HepG2 (cell line): ENCODE data around the gene MYL11. TPM values are rescaled to one million over a fixed set of nuclear protein-coding genes. Genes with fewer than 3 reads are reported as not detected.
A peak's percentile ranks its signal among the peaks of the same experiment; 100 is the strongest.

ENCODE experiments used
- ATAC-seq: fragments of 200-7000 bp; cut with Tn5 transposase; 3 replicates; pipeline ENCODE4 v1.9.1; 2020; ENCODE audit warnings: mild to moderate bottlenecking, moderate library complexity
- BruUV-seq: library from RNA; stranded (reverse); fragments of 400-500 nt; replicated peaks from 2 replicates; lab custom pipeline; 2021; lab: Mats Ljungman, UMichigan
- CTCF ChIA-PET: fragments of 300-600 bp; formaldehyde crosslinking; extraction: SDS; loops from one replicate; lab custom pipeline; 2021; ENCODE audit warnings: low total read pairs, inconsistent platforms, low intra/inter-chr PET ratio; lab: Yijun Ruan, JAX
- POLR2A ChIA-PET: fragments of 350-600 bp; sonication (Branson Sonifier 250); formaldehyde crosslinking; loops from one replicate; lab custom pipeline; 2020; ENCODE audit warnings: antibody characterized with exemption, inconsistent platforms; lab: Yijun Ruan, JAX
- DNase-seq: peaks from one replicate; pipeline ENCODE4 v3.0.0-alpha.2; 2015; ENCODE audit warnings: low spot score
- FAIRE-seq: peaks from 3 replicates; lab custom pipeline; 2011; peaks lifted over from hg19 to GRCh38; lab: Jason Lieb, UNC
- H2AFZ ChIP-seq: one replicate; pipeline ENCODE4 v1.6.1; 2011; ENCODE audit warnings: low read length, inconsistent platforms
- H3K27ac ChIP-seq: fragments of 300-600 bp; 3 replicates; pipeline ENCODE4 v1.8.0; 2011; ENCODE audit warnings: mixed run types, mild to moderate bottlenecking, mixed read lengths, low read length, inconsistent platforms; ENCODE audit not compliant: insufficient read depth; ENCODE audit errors: extremely low read length
- H3K27me3 ChIP-seq, 2 experiments: fragments of 200-600 bp in 1 of 2; 2 replicates in 1 of 2; 3 replicates in 1 of 2; pipeline versions ENCODE4 v1.6.0 to v1.8.0; 2011; ENCODE audit warnings: low read length in 2 of 2, mild to moderate bottlenecking in 2 of 2, moderate library complexity in 2 of 2, inconsistent platforms in 1 of 2; ENCODE audit not compliant: insufficient read depth in 2 of 2, control insufficient read depth in 1 of 2
- H3K36me3 ChIP-seq, 2 experiments: fragments of 200-600 bp in 1 of 2; replicated peaks in 1 of 2; 2 replicates in 1 of 2; 3 replicates in 1 of 2; pipeline versions ENCODE4 v1.5.1 to v1.8.0; 2011; ENCODE audit warnings: low read length in 2 of 2, inconsistent platforms in 1 of 2; ENCODE audit not compliant: insufficient read depth in 2 of 2, control insufficient read depth in 1 of 2
- H3K4me1 ChIP-seq: 2 replicates; pipeline ENCODE4 v1.5.1; 2012; ENCODE audit warnings: low read length, inconsistent platforms; ENCODE audit not compliant: insufficient read depth
- H3K4me2 ChIP-seq: 2 replicates; pipeline ENCODE4 v1.6.0; 2011; ENCODE audit warnings: low read depth, low read length, inconsistent platforms
- H3K4me3 ChIP-seq, 3 experiments: fragments of 200-600 bp in 1 of 3; sonication (generic), shearing (Covaris generic) in 1 of 3; replicated peaks in 1 of 3; 2 replicates each; pipeline ENCODE4 v1.5.1; 2011 to 2016; ENCODE audit warnings: low read length in 3 of 3, inconsistent platforms in 2 of 3, low read depth in 2 of 3, mild to moderate bottlenecking in 2 of 3, control low read depth in 1 of 3, mixed read lengths in 1 of 3; ENCODE audit not compliant: insufficient read depth in 1 of 3
- H3K79me2 ChIP-seq: one replicate; pipeline ENCODE4 v1.6.1; 2011; ENCODE audit warnings: low read length, inconsistent platforms; ENCODE audit not compliant: insufficient read depth
- H3K9ac ChIP-seq: 2 replicates; pipeline ENCODE4 v1.6.0; 2011; ENCODE audit warnings: mild to moderate bottlenecking, low read depth, low read length, inconsistent platforms; ENCODE audit not compliant: insufficient read depth
- H3K9me3 ChIP-seq: 2 replicates; pipeline ENCODE4 v1.5.1; 2012; ENCODE audit warnings: mild to moderate bottlenecking, low read length
- H4K20me1 ChIP-seq: 2 replicates; pipeline ENCODE4 v1.6.0; 2011; ENCODE audit warnings: inconsistent platforms, mild to moderate bottlenecking, low read length, moderate library complexity; ENCODE audit not compliant: insufficient read depth
- ATF7 ChIP-seq, 2 experiments: fragments of 450-650 bp in 1 of 2; sonication (generic) in 1 of 2; formaldehyde crosslinking in 1 of 2; IDR thresholded peaks; 2 replicates each; pipeline versions ENCODE4 v1.4.0 to v1.6.1; 2016 to 2020; ENCODE audit warnings: antibody characterized with exemption in 1 of 2, mild to moderate bottlenecking in 1 of 2, missing genetic modification reagents in 1 of 2
- GTF3A ChIP-seq: sonication (generic); formaldehyde crosslinking; conservative IDR thresholded peaks from 2 replicates; pipeline ENCODE4 v1.4.0; 2020; ENCODE audit warnings: mild to moderate bottlenecking, missing genetic modification reagents
- MATR3 ChIP-seq: sonication (generic); formaldehyde crosslinking; IDR thresholded peaks from 2 replicates; pipeline ENCODE4 v1.4.0; 2020; ENCODE audit warnings: missing genetic modification reagents
- MEIS1 ChIP-seq: sonication (generic); formaldehyde crosslinking; IDR thresholded peaks from 2 replicates; pipeline ENCODE4 v1.9.0; 2021; ENCODE audit warnings: mild to moderate bottlenecking, missing genetic modification reagents, moderate library complexity, borderline replicate concordance
- SNAI1 ChIP-seq: sonication (generic); formaldehyde crosslinking; IDR thresholded peaks from 2 replicates; pipeline ENCODE4 v1.5.0; 2020; ENCODE audit warnings: mild to moderate bottlenecking, missing genetic modification reagents, borderline replicate concordance
- SP140L ChIP-seq: sonication (generic); formaldehyde crosslinking; IDR thresholded peaks from 2 replicates; pipeline ENCODE4 v1.4.0; 2020; ENCODE audit warnings: missing genetic modification reagents, borderline replicate concordance
- ZBTB20 ChIP-seq: sonication (generic); formaldehyde crosslinking; IDR thresholded peaks from 2 replicates; pipeline ENCODE4 v1.8.1; 2023; ENCODE audit warnings: missing genetic modification reagents, low read depth, mild to moderate bottlenecking, borderline replicate concordance
- ZC3H4 ChIP-seq: sonication (generic); formaldehyde crosslinking; IDR thresholded peaks from 2 replicates; pipeline ENCODE4 v1.4.0; 2020; ENCODE audit warnings: missing genetic modification reagents, borderline replicate concordance
- ZFP90 ChIP-seq: sonication (generic); formaldehyde crosslinking; IDR thresholded peaks from 2 replicates; pipeline ENCODE4 v1.8.0; 2022; ENCODE audit warnings: missing genetic modification reagents, mild to moderate bottlenecking, inconsistent platforms, borderline replicate concordance
- ZFY ChIP-seq: sonication (generic); formaldehyde crosslinking; IDR thresholded peaks from 2 replicates; pipeline ENCODE4 v1.4.0; 2020; ENCODE audit warnings: missing genetic modification reagents
- WGBS: methylation state at CpG from one replicate; pipeline ENCODE4 v1.1.6; 2017; ENCODE audit warnings: low lambda C conversion rate; 5-methylcytosine and 5-hydroxymethylcytosine counted together
- in situ Hi-C: cut with HindIII; loops from 2 replicates; pipeline ENCODE4 v1.10.0; 2017; ENCODE audit warnings: low pct_unique_long_range_greater_than_20kb; ENCODE audit not compliant: extremely low pct_ligation_motif_present
- intact Hi-C: fragments of 100-400 bp; cut with micrococcal nuclease; formaldehyde crosslinking; loops from one replicate; pipeline ENCODE4 v1.10.0; 2022; ENCODE audit not compliant: unreplicated experiment
- polyA plus RNA-seq, 8 experiments: library from polyadenylated mRNA; depleted of rRNA in 3 of 8; stranded (reverse) in 7 of 8; unstranded in 1 of 8; fragments of >200 nt; fragmentation: Illumina TruSeq in 4 of 8; extraction: Trizol in 4 of 8; gene quantifications; 2 replicates each; pipeline versions ENCODE4 v1.2.1 to v1.2.3, GENCODE V29; 2011 to 2016; ENCODE audit warnings: low read depth in 4 of 8, missing spikeins in 1 of 8, mixed read lengths in 1 of 8; ENCODE audit not compliant: insufficient read depth in 1 of 8
- total RNA-seq, 5 experiments: library from RNA; depleted of rRNA; stranded (reverse); fragments of >200 nt; fragmentation: Illumina TruSeq; extraction: Trizol; gene quantifications; 2 replicates each; pipeline ENCODE4 v1.2.3, GENCODE V29; 2016; ENCODE audit warnings: low read depth in 1 of 5

Gene MYL11
- total and polyA plus RNA-seq, 2 of the 13 experiments (the other 11 are each of a cell fraction or from before 2014, with no cell fraction given) = not detected

- FAIRE-seq = no peak
- no peak overlapping the region for H3K4me3 ChIP-seq
- H3K4me2 ChIP-seq = peak overlapping the region; percentile 91
- peaks cover 44% of the 10 kb centered on the region for H3K79me2 ChIP-seq
- peaks cover 11 to 24% of the 10 kb centered on the region in 2 experiments; a peak in 4 of 5 replicates for H3K36me3 ChIP-seq
- no peak for TF ChIP-seq SNAI1
- no peak for TF ChIP-seq ZC3H4 (CRISPR knock-in tag)
- no peak for TF ChIP-seq GTF3A (CRISPR knock-in tag)
- no peak for TF ChIP-seq ATF7 (IDR thresholded peaks at IDR 0.05)
- no peak for TF ChIP-seq ATF7 (CRISPR knock-in tag; IDR thresholded peaks at IDR 0.05)
- no peak for TF ChIP-seq ZFP90 (CRISPR knock-in tag)
- TF ChIP-seq MATR3 (CRISPR knock-in tag) = no peak
- TF ChIP-seq ZFY = no peak
- TF ChIP-seq MEIS1 (CRISPR knock-in tag) = no peak
- TF ChIP-seq SP140L (CRISPR knock-in tag) = no peak
- TF ChIP-seq ZBTB20 (CRISPR knock-in tag) = no peak
- peaks cover 30% of the 10 kb centered on the region for H3K4me1 ChIP-seq
- H2AFZ ChIP-seq = no peak overlapping the region
- H3K9ac ChIP-seq = no peak overlapping the region; the same call in 1 of the 2 replicates
- no TSS peak for BruUV-seq
- no peaks in the 10 kb centered on the region for H3K9me3 ChIP-seq
- H4K20me1 ChIP-seq = peaks cover 20% of the 10 kb centered on the region; the same call in 1 of the 2 replicates
- no peak overlapping the region for H3K27ac ChIP-seq
- POLR2A ChIA-PET = no interaction called here
- H3K27me3 ChIP-seq = no peaks in the 10 kb centered on the region; a peak in 1 of 5 replicates
- in situ Hi-C loops (no loop called here), intact Hi-C loops (no loop called here)
- CTCF ChIA-PET = no interaction called here
- no peak for ATAC-seq
- no peak for DNase-seq
- 92% methylated on average over 4 of the region's 4 CpGs for WGBS
Observed at GRCh38 chr16:30366511-30366910, 8.1 kb upstream of the MYL11 start.
